Measurements from ENCODE around the gene OR8B8.
A peak's percentile ranks its signal among the peaks of the same experiment; 100 is the strongest.
"Not testable (repeated sequence)": the region's sequence is repeated elsewhere in the genome, so short reads cannot be mapped to it uniquely, and the experiment has no call there.

The OR8B8 gene

GRCh38 chr11:124409906-124410305 is 35.6 kb downstream of the OR8B8 start:
- no peak for TF ChIP-seq CTCF (IDR thresholded peaks at IDR 0.05; ENCODE audit: unreplicated experiment in 3 of 3)
- peaks cover 19% of the 10 kb centered on the region for H3K27me3 Mint-ChIP-seq (ENCODE audit: low read depth)
- H3K4me1 Mint-ChIP-seq = peaks cover 6% of the 10 kb centered on the region
- H3K36me3 Mint-ChIP-seq (ENCODE audit: low read depth) = no peaks in the 10 kb centered on the region
- H3K27ac Mint-ChIP-seq = no peak overlapping the region
- H3K9me3 Mint-ChIP-seq = no peaks in the 10 kb centered on the region
- H3K4me3 Mint-ChIP-seq = no peak overlapping the region

- Mint-ChIP-seq H3K4me1 (peaks cover 6% of the 10 kb centered on the region), H3K4me3 (no peak overlapping the region), H3K27me3 (ENCODE audit: low read depth) (peaks cover 9% of the 10 kb centered on the region), H3K36me3 (ENCODE audit: low read depth) (peaks cover 3% of the 10 kb centered on the region), H3K9me3 (peaks cover 4% of the 10 kb centered on the region), H3K27ac (peak overlapping the region in 2 of 3 experiments; percentile 36 to 75)
- TF ChIP-seq CTCF (IDR thresholded peaks at IDR 0.05; ENCODE audit: unreplicated experiment in 3 of 3) = no peak
Observed at GRCh38 chr11:124405581-124405980, 39.9 kb downstream of the OR8B8 start.

- H3K36me3 Mint-ChIP-seq (ENCODE audit: low read depth); H3K9me3 Mint-ChIP-seq; H3K27me3 Mint-ChIP-seq (ENCODE audit: low read depth); H3K4me1 Mint-ChIP-seq; H3K27ac Mint-ChIP-seq; H3K4me3 Mint-ChIP-seq: not testable (repeated sequence)
Observed at GRCh38 chr11:124403186-124403585, 42.3 kb downstream of the OR8B8 start.

GRCh38 chr11:124402326-124402922 is 43.1 kb downstream of the OR8B8 start:
- Mint-ChIP-seq H3K4me3 (no peak overlapping the region), H3K4me1 (peaks cover 6% of the 10 kb centered on the region), H3K27me3 (ENCODE audit: low read depth) (peaks cover 4% of the 10 kb centered on the region), H3K27ac (peak overlapping the region in 1 of 3 experiments; percentile 62), H3K36me3 (ENCODE audit: low read depth) (peaks cover 3% of the 10 kb centered on the region), H3K9me3 (peaks cover 4% of the 10 kb centered on the region)
- TF ChIP-seq CTCF (IDR thresholded peaks at IDR 0.05; ENCODE audit: unreplicated experiment in 3 of 3) = peak; percentile 49 to 60 (median 54)

GRCh38 chr11:124398924-124399323 is 46.6 kb downstream of the OR8B8 start, which contains the start of gene OR8B3:
TSS of gene OR8B3 (minus strand) at chr11:124399024. CDS start at chr11:124397351, 1,673 bp downstream.
- H3K9me3 Mint-ChIP-seq = peaks cover 4% of the 10 kb centered on the region
- no peak for TF ChIP-seq CTCF (IDR thresholded peaks at IDR 0.05; ENCODE audit: unreplicated experiment in 3 of 3)
- H3K27me3 Mint-ChIP-seq (ENCODE audit: low read depth) = no peaks in the 10 kb centered on the region
- H3K4me1 Mint-ChIP-seq = no peaks in the 10 kb centered on the region
- H3K4me3 Mint-ChIP-seq = no peak within 1 kb of the TSS
- H3K27ac Mint-ChIP-seq = no peak within 1 kb of the TSS
- peaks cover 3% of the 10 kb centered on the region for H3K36me3 Mint-ChIP-seq (ENCODE audit: low read depth)

DNA sequence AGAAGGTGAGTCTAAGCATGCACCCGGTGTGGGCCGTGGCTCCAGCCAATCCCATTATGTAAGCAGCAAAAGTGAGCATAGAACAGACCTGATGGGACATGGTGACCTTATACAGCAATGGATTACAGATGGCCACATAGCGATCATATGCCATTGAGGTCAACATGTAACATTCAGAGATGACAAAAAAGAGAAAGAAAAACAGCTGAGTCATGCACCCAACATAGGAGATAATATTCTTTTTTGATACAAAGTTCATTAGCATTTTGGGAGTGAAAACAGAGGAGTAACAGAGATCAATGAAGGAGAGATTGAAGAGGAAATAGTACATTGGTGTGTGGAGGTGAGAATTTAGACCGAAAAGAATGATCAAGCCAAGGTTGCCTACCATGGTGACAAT is 48.6 kb downstream of the OR8B8 start:
- H3K9me3 Mint-ChIP-seq; H3K4me1 Mint-ChIP-seq; H3K36me3 Mint-ChIP-seq (ENCODE audit: low read depth); H3K27me3 Mint-ChIP-seq (ENCODE audit: low read depth); H3K27ac Mint-ChIP-seq; H3K4me3 Mint-ChIP-seq: not testable (repeated sequence)

- H3K9me3 Mint-ChIP-seq = no peaks in the 10 kb centered on the region
- H3K27me3 Mint-ChIP-seq (ENCODE audit: low read depth) = no peaks in the 10 kb centered on the region
- no peak overlapping the region for H3K27ac Mint-ChIP-seq
- TF ChIP-seq CTCF (IDR thresholded peaks at IDR 0.05; ENCODE audit: unreplicated experiment in 3 of 3) = no peak
- no peaks in the 10 kb centered on the region for H3K4me1 Mint-ChIP-seq
- H3K36me3 Mint-ChIP-seq (ENCODE audit: low read depth) = no peaks in the 10 kb centered on the region
- no peak overlapping the region for H3K4me3 Mint-ChIP-seq
Observed at GRCh38 chr11:124394408-124394807, 51.1 kb downstream of the OR8B8 start.

Measured in nephron (organoid).